ENCODE results near the gene FNDC3B. TPM values are rescaled to one million over a fixed set of nuclear protein-coding genes. Genes with fewer than 3 reads are reported as not detected.

Gene FNDC3B
- total RNA-seq, 2 donors from 2014 or later: 80.6 to 107 TPM

DNA sequence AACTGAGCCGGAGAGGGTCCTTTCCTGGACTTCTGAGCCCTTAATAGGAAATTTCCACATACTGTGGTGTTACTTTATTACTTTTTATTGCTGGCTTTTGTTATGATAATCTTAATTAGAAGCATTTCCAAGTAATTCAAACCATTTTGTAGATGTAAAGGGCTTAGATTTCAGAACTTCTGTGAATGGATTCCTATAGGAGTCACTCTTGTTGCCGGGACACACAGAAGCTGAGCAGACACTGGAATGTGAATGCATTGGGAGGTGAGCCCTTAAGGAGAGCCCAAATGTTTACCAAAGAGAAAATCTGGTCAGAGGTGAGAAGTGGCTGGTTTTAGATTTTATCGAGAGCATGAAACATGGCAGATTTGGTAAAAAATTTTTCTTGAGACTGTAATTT is 87.4 kb downstream of the FNDC3B start:
- no peak overlapping the region for H3K9ac ChIP-seq (ENCODE audit: extremely low read depth, low read length, poor library complexity, severe bottlenecking)
- peak overlapping the region; percentile 74 for H3K27ac Mint-ChIP-seq
- H3K9me3 Mint-ChIP-seq: no peaks in the 10 kb centered on the region
- H3K4me3 ChIP-seq (ENCODE audit: low read length): no peak overlapping the region
- H3K36me3 ChIP-seq (ENCODE audit: control insufficient read depth, insufficient read depth, low read length): peaks cover 81% of the 10 kb centered on the region
- no peak overlapping the region for H3K4me3 Mint-ChIP-seq
- no peaks in the 10 kb centered on the region for H3K27me3 Mint-ChIP-seq (ENCODE audit: insufficient read depth)
- WGBS, 2 experiments (ENCODE audit: insufficient coverage in 1 of 2, insufficient read length in 1 of 2): 71 to 86% methylated on average over 2 to 3 of the region's 3 CpGs
- H3K4me1 ChIP-seq (ENCODE audit: control insufficient read depth, insufficient read depth, low read length): peaks cover 3% of the 10 kb centered on the region
- DNase-seq: no peak
- peaks cover 33% of the 10 kb centered on the region for H3K4me1 Mint-ChIP-seq
- TF ChIP-seq, protein P1, sequence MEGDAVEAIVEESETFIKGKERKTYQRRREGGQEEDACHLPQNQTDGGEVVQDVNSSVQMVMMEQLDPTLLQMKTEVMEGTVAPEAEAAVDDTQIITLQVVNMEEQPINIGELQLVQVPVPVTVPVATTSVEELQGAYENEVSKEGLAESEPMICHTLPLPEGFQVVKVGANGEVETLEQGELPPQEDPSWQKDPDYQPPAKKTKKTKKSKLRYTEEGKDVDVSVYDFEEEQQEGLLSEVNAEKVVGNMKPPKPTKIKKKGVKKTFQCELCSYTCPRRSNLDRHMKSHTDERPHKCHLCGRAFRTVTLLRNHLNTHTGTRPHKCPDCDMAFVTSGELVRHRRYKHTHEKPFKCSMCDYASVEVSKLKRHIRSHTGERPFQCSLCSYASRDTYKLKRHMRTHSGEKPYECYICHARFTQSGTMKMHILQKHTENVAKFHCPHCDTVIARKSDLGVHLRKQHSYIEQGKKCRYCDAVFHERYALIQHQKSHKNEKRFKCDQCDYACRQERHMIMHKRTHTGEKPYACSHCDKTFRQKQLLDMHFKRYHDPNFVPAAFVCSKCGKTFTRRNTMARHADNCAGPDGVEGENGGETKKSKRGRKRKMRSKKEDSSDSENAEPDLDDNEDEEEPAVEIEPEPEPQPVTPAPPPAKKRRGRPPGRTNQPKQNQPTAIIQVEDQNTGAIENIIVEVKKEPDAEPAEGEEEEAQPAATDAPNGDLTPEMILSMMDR (conservative IDR thresholded peaks at IDR 0.05): no peak
- peaks cover 9% of the 10 kb centered on the region for H3K9me3 ChIP-seq (ENCODE audit: control insufficient read depth, low read length)
- no peaks in the 10 kb centered on the region for H3K27me3 ChIP-seq (ENCODE audit: control insufficient read depth, insufficient read depth, low read length, poor library complexity, severe bottlenecking)
- peaks cover 78% of the 10 kb centered on the region for H3K36me3 Mint-ChIP-seq (ENCODE audit: low read depth)
- H3K27ac ChIP-seq (ENCODE audit: low read depth, low read length): peak overlapping the region; percentile 85

DNA sequence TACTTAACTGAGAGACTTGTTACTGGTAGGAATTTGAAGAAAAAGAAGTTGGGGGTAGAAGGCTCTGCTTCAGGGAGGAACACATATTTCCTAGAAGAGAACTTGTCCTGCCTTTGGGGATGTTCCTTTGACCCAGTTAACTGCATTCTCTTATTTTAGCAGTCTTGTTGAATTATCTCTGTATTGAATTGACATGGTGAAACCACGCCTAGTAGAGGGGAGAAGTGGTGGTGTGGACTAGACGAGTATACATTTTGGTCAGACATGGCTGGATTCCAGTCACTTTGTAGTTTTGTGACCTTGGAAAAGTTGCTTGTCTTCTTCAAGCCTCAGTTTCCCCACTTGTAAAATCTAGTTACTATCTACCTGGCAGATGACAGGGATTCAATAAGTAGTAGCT is 87.8 kb downstream of the FNDC3B start:
- WGBS, 2 experiments (ENCODE audit: insufficient coverage in 1 of 2, insufficient read length in 1 of 2): 88% methylated on average over 2 of the region's 2 CpGs; no CpG with 5 or more reads in 1 of the 2 experiments
- no peaks in the 10 kb centered on the region for H3K9me3 Mint-ChIP-seq
- Histone ChIP-seq H3K9me3 (ENCODE audit: control insufficient read depth, low read length) (peaks cover 9% of the 10 kb centered on the region), H3K27me3 (ENCODE audit: control insufficient read depth, insufficient read depth, low read length, poor library complexity, severe bottlenecking) (no peaks in the 10 kb centered on the region), H3K4me1 (ENCODE audit: control insufficient read depth, insufficient read depth, low read length) (peaks cover 3% of the 10 kb centered on the region), H3K27ac (ENCODE audit: low read depth, low read length) (no peak overlapping the region), H3K4me3 (ENCODE audit: low read length) (no peak overlapping the region), H3K36me3 (ENCODE audit: control insufficient read depth, insufficient read depth, low read length) (peaks cover 80% of the 10 kb centered on the region), H3K9ac (ENCODE audit: extremely low read depth, low read length, poor library complexity, severe bottlenecking) (no peak overlapping the region)
- no peaks in the 10 kb centered on the region for H3K27me3 Mint-ChIP-seq (ENCODE audit: insufficient read depth)
- DNase-seq: no peak
- peak overlapping the region; percentile 26 for H3K27ac Mint-ChIP-seq
- TF ChIP-seq, protein P1 (conservative IDR thresholded peaks at IDR 0.05): no peak
- no peak overlapping the region for H3K4me3 Mint-ChIP-seq
- peaks cover 78% of the 10 kb centered on the region for H3K36me3 Mint-ChIP-seq (ENCODE audit: low read depth)
- H3K4me1 Mint-ChIP-seq: peaks cover 37% of the 10 kb centered on the region

DNA sequence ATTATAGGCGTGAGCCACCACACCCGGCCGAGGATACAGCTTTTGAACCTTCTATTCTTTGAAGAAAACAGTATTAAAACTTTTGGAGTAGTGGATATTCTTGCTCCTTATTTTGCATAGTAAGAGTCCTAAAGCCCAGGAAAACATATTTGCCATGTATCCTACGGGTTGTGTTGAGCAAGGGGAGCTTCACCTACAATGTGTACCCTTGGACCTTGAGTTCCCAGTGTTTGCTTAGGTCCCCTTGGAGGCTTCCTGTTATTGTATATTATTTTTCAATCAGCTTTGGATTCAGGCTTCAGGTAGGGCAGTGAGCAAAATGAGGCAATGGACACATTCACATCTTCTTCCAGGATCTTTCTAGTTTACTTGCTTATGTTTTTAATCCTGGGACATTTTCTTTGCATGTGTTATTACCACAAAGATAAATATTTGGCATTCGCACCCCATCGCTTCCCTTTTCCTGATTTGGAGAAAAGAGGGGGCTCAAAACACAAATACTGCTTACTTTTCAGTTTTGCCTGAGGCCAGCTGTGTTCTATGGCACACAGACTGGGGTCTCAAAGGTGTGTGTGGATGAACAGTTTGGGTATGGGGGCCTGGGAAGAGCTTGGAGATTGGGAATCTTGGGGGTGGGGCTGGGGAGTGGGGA is 88.7 kb downstream of the FNDC3B start:
- no peak overlapping the region for H3K4me3 ChIP-seq (ENCODE audit: low read length)
- no peak overlapping the region for H3K9ac ChIP-seq (ENCODE audit: extremely low read depth, low read length, poor library complexity, severe bottlenecking)
- no peaks in the 10 kb centered on the region for H3K27me3 ChIP-seq (ENCODE audit: control insufficient read depth, insufficient read depth, low read length, poor library complexity, severe bottlenecking)
- Mint-ChIP-seq H3K4me1 (peaks cover 39% of the 10 kb centered on the region), H3K4me3 (no peak overlapping the region), H3K27me3 (ENCODE audit: insufficient read depth) (no peaks in the 10 kb centered on the region), H3K9me3 (no peaks in the 10 kb centered on the region), H3K27ac (no peak overlapping the region), H3K36me3 (ENCODE audit: low read depth) (peaks cover 71% of the 10 kb centered on the region)
- peaks cover 4% of the 10 kb centered on the region for H3K9me3 ChIP-seq (ENCODE audit: control insufficient read depth, low read length)
- peaks cover 3% of the 10 kb centered on the region for H3K4me1 ChIP-seq (ENCODE audit: control insufficient read depth, insufficient read depth, low read length)
- TF ChIP-seq, protein P1 (conservative IDR thresholded peaks at IDR 0.05): no peak
- no peak overlapping the region for H3K27ac ChIP-seq (ENCODE audit: low read depth, low read length)
- 83 to 95% methylated on average over 2 to 6 of the region's 6 CpGs for WGBS, 2 experiments (ENCODE audit: insufficient coverage in 1 of 2, insufficient read length in 1 of 2)
- DNase-seq: no peak
- H3K36me3 ChIP-seq (ENCODE audit: control insufficient read depth, insufficient read depth, low read length): peaks cover 77% of the 10 kb centered on the region

Measured in endodermal cell (in vitro differentiated cells).